HL-60 (cell line): ENCODE results near the gene GMDS.

ENCODE experiments used
- CTCF ChIP-seq: IDR thresholded peaks from one replicate; pipeline ENCODE4 v1.5.1; 2011; ENCODE audit warnings: low read length, control low read depth, inconsistent platforms; ENCODE audit not compliant: insufficient read depth
- GABPA ChIP-seq: IDR thresholded peaks from 2 replicates; pipeline ENCODE4 v1.6.1; 2012; ENCODE audit warnings: low read depth
- POLR2AphosphoS5 ChIP-seq: IDR thresholded peaks from 2 replicates; pipeline ENCODE4 v1.6.1; 2012; ENCODE audit warnings: low read depth
- REST ChIP-seq: IDR thresholded peaks from 2 replicates; pipeline ENCODE4 v1.6.1; 2012; ENCODE audit warnings: low read depth; ENCODE audit not compliant: insufficient replicate concordance

- TF ChIP-seq CTCF (no peak), GABPA (no peak), POLR2AphosphoS5 (no peak), REST (no peak)
These were observed 128.0 kb downstream of the GMDS start for GRCh38 chr6:2117447-2117846.
